Tibial nerve (tissue), 3 donors: Measurements from ENCODE around the gene IER3IP1.

Source experiments
- POLR2A ChIP-seq, 2 donors: fragments of 450-650 bp; IDR thresholded peaks; one replicate each; pipeline ENCODE4 v1.6.1; 2017; ENCODE audit warnings: antibody characterized with exemption in 2 of 2, mild to moderate bottlenecking in 2 of 2, moderate library complexity in 2 of 2
- TF ChIP-seq, protein P1 (sequence below), 5 experiments: fragments of 200-600 bp in 3 of 5; fragments of 450-650 bp in 2 of 5; sonication (generic) in 3 of 5; IDR thresholded peaks; one replicate each; pipeline ENCODE4 v1.5.1; 2016 to 2019; ENCODE audit warnings: antibody characterized with exemption in 5 of 5, mild to moderate bottlenecking in 3 of 5, moderate library complexity in 2 of 5

DNA sequence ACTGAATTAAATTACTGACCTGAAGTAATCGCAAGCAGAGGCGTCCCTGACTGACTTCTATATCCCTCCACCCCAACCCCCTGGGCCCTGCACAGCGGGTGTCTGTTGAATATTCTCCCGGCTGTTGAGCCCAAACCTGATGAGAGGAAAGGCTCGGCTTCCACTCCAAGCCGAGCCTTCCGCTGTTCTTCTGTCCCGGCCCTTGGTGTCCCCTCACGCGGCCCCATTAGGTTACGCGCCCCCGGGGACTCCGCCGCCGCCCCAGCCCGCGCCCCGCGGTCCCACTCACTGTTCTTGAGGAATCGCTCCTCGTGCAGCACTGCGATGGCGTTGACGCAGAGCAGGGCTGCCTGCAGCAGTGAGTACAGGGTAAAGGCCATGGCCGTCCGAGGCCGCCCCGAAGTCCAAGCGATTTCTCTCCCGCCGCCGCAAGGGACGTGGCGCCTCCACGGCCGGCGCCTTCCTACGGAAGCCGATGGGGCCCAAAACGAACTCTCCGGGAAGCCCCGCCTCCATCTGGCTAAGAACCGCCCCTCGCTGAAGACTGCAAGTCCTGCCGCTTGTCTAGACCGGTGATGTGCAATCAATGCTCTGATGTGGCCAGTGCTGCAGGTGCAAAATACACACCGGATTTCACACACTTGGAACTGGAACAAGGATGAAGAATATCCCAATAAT lies at the start of gene IER3IP1:
- TF ChIP-seq, protein P1, sequence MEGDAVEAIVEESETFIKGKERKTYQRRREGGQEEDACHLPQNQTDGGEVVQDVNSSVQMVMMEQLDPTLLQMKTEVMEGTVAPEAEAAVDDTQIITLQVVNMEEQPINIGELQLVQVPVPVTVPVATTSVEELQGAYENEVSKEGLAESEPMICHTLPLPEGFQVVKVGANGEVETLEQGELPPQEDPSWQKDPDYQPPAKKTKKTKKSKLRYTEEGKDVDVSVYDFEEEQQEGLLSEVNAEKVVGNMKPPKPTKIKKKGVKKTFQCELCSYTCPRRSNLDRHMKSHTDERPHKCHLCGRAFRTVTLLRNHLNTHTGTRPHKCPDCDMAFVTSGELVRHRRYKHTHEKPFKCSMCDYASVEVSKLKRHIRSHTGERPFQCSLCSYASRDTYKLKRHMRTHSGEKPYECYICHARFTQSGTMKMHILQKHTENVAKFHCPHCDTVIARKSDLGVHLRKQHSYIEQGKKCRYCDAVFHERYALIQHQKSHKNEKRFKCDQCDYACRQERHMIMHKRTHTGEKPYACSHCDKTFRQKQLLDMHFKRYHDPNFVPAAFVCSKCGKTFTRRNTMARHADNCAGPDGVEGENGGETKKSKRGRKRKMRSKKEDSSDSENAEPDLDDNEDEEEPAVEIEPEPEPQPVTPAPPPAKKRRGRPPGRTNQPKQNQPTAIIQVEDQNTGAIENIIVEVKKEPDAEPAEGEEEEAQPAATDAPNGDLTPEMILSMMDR (IDR thresholded peaks at IDR 0.05): peak in 2 of 5 experiments; percentile 15 to 55
- peak in 1 of 2 donors; percentile 44 for TF ChIP-seq POLR2A (IDR thresholded peaks at IDR 0.05)
